Measurements from ENCODE around the gene PRSS22.
A peak's percentile ranks its signal among the peaks of the same experiment; 100 is the strongest.

Gene PRSS22

DNA sequence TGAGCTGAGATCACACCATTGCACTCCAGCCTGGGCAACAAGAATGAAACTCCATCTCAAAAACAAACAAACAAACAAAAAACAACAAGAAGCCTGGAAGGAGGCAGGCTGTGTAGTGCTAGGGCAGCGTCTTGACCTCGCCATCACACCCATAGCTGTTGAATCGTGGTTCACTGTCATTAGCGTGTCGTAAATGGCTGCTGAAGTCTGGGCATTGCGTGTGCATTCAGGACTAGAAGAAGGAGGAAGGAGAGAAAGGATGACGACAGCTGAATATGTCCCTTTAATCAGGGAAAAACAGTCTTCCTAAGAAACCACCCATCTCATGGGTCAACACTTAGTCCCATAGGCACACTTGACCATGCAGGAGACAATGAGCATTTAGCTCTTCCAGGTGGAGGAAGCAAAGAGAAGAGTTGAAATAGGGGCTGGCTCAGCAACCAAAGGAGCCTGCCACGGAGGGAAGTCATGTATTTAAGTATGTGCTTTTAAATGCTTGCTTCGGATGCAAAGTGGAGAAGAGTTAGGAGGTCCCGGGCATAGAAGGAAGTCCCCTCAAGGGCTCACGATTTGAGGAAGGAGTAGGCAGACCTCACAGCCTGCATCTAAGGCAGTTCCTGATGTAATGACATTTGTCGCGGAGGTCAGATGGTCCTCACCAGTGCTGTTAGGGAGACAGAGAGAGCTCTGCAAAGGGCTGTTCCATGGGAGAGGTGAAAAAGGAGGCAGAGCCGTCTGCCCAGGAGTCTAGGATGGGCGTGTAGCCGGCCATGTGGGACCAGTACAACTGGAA lies 8.8 kb downstream of the PRSS22 start:
- no peak for TF ChIP-seq CTCF (IDR thresholded peaks at IDR 0.05)
- TF ChIP-seq ZFX (IDR thresholded peaks at IDR 0.05; ENCODE audit: borderline replicate concordance) = no peak
- no peak overlapping the region for H3K27ac ChIP-seq

- TF ChIP-seq ZFX (IDR thresholded peaks at IDR 0.05; ENCODE audit: borderline replicate concordance) = no peak
- no peak for TF ChIP-seq CTCF (IDR thresholded peaks at IDR 0.05)
- no peak overlapping the region for H3K27ac ChIP-seq
Observed at GRCh38 chr16:2846511-2847310, 11.3 kb downstream of the PRSS22 start.

DNA sequence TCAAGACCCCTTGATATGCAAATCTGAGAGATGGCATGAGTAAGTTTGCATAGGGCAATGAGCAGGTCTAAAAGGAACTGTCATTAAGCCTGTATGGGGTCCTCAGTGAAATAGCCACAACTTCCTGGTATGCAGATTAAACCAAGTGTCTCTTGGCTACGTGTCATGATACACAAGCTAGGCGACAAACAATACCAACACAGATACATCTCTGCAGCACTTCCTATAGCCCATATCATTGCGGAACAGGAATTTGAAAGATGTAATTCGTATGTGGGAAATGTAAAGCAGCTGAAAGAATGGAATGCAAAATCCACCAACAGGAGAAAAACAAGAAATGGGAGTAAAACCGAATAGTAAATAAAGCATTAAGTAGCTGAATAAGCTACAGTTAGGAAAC lies 12.9 kb downstream of the PRSS22 start:
- H3K27ac ChIP-seq = no peak overlapping the region
- no peak for TF ChIP-seq ZFX (IDR thresholded peaks at IDR 0.05; ENCODE audit: borderline replicate concordance)
- no peak for TF ChIP-seq CTCF (IDR thresholded peaks at IDR 0.05)

DNA sequence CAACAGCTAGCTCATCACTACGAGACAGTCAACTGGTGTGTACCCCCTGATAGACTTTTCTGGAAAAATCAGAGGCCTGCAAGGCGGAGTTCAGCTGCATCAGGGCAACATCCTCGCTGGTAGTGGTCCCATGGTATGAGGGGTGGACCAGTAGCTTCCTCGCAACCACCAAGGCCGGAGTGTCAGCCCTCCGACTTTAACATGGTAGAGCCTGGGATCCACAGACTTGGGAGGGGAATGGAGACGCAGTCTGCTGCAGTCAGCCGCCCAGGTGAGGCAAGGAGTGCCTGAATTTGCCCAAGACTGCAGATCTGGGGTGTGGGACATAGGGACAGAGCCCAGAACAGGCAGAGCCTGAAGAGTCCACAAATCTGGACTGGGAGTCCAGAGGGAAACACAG lies 14.4 kb downstream of the PRSS22 start:
- no peak overlapping the region for H3K27ac ChIP-seq
- no peak for TF ChIP-seq ZFX (IDR thresholded peaks at IDR 0.05; ENCODE audit: borderline replicate concordance)
- no peak for TF ChIP-seq CTCF (IDR thresholded peaks at IDR 0.05)

- no peak overlapping the region for H3K27ac ChIP-seq
Observed at GRCh38 chr16:2842340-2843000, 15.5 kb downstream of the PRSS22 start.

DNA sequence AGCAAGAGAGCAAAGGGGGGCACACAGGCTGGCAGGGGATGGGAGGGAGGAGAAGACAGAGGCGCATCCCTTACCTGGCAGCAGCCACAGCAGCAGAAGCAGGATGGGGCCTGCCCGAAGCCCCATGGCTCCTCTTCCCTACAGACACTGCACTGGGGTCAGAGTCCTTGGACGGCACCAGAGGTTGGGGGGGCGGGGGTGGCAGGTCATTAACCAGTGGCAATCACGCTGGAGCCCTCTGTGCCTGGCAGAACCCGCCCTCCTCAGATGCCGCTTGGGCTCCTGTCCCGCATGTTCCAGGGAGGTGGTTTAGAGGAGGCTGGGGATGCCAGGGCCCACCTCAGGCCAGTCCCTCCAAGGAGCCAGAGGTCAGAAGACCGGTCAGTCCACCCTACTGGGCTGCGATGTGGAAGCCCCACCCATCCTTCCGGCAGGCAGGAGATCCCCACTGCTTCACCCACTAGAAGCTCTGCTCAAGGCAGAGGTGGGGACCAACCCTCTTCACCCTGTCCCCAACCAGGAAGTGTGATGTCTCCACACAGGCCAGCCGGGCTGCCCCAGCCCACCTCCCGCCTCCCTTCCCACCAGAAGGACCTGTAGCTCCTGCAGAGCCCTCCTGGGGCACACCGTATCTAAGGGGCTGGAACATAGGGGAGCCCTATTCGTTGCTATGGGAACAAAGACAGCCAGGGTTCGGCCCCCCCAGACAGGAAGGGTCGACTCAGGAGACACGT lies 16.2 kb downstream of the PRSS22 start:
- TF ChIP-seq ZFX (IDR thresholded peaks at IDR 0.05; ENCODE audit: borderline replicate concordance) (no peak), CTCF (IDR thresholded peaks at IDR 0.05) (no peak)
- H3K27ac ChIP-seq = no peak overlapping the region

More at GRCh38 chr16:2842340-2843000, 15.5 kb downstream of the PRSS22 start:
- no peak for TF ChIP-seq ZFX (IDR thresholded peaks at IDR 0.05; ENCODE audit: borderline replicate concordance)
- TF ChIP-seq CTCF (IDR thresholded peaks at IDR 0.05) = peak; percentile 80

Data from 22Rv1 (cell line).